Sigmoid colon (tissue), 7 donors: ENCODE data around the gene SECISBP2L. TPM values are rescaled to one million over a fixed set of nuclear protein-coding genes. Genes with fewer than 3 reads are reported as not detected.
A peak's percentile ranks its signal among the peaks of the same experiment; 100 is the strongest.

Source experiments
- DNase-seq: peaks from one replicate; pipeline ENCODE4 v3.0.0-alpha.2; 2019
- H3K27ac ChIP-seq, 4 donors: fragments of 200-600 bp; sonication (generic); one replicate each; pipeline ENCODE4 v1.5.1; 2016 to 2019; ENCODE audit warnings: mild to moderate bottlenecking in 1 of 4
- H3K27me3 ChIP-seq, 3 donors: fragments of 200-600 bp; sonication (generic); one replicate each; pipeline ENCODE4 v1.5.1; 2019; ENCODE audit warnings: mild to moderate bottlenecking in 1 of 3
- H3K36me3 ChIP-seq, 4 donors: fragments of 200-600 bp; sonication (generic); one replicate each; pipeline ENCODE4 v1.5.1; 2016 to 2019
- H3K4me1 ChIP-seq, 4 donors: fragments of 200-600 bp; sonication (generic); one replicate each; pipeline ENCODE4 v1.5.1; 2017 to 2019
- H3K4me3 ChIP-seq, 4 donors: fragments of 200-600 bp; sonication (generic); one replicate each; pipeline ENCODE4 v1.5.1; 2017 to 2019; ENCODE audit warnings: mild to moderate bottlenecking in 2 of 4, moderate library complexity in 1 of 4
- H3K9me3 ChIP-seq, 4 donors: fragments of 200-600 bp in 3 of 4; sonication (generic) in 3 of 4; one replicate each; pipeline versions ENCODE4 v1.5.1 to v1.6.1; 2013 to 2019
- EP300 ChIP-seq, 4 donors: sonication (generic); formaldehyde crosslinking; IDR thresholded peaks; one replicate each; pipeline ENCODE4 v1.6.1; 2017; ENCODE audit warnings: antibody characterized with exemption in 4 of 4
- POLR2A ChIP-seq, 2 donors: fragments of 450-650 bp; IDR thresholded peaks; one replicate each; pipeline ENCODE4 v1.6.1; 2016; ENCODE audit warnings: antibody characterized with exemption in 2 of 2, mild to moderate bottlenecking in 2 of 2, moderate library complexity in 2 of 2
- POLR2AphosphoS5 ChIP-seq, 4 donors: sonication (generic); formaldehyde crosslinking; IDR thresholded peaks; one replicate each; pipeline ENCODE4 v1.6.1; 2017; ENCODE audit warnings: antibody characterized with exemption in 4 of 4
- WGBS, 2 donors: extraction: QIAGEN DNeasy Blood & Tissue Kit; methylation state at CpG; one replicate each; pipeline ENCODE4 v1.1.7; 2013; 5-methylcytosine and 5-hydroxymethylcytosine counted together
- intact Hi-C: fragments of 100-400 bp; cut with DNase I; formaldehyde crosslinking; loops from one replicate; pipeline ENCODE4 v1.15.1; 2023
- polyA plus RNA-seq, 3 donors: library from polyadenylated mRNA; stranded (reverse); fragments of 200-250 nt; gene quantifications; one replicate each; pipeline ENCODE4 v1.2.3, GENCODE V29; 2013
- total RNA-seq, 4 donors: library from RNA; depleted of rRNA; stranded (reverse); fragments of >200 nt; gene quantifications; one replicate each; pipeline ENCODE4 v1.1.0, GENCODE V29; 2016
- TF ChIP-seq, protein P1 (sequence below), 4 experiments: fragments of 450-650 bp in 3 of 4; fragments of 200-600 bp in 1 of 4; IDR thresholded peaks; one replicate each; pipeline ENCODE4 v1.5.1; 2016 to 2019; ENCODE audit warnings: antibody characterized with exemption in 4 of 4, mild to moderate bottlenecking in 3 of 4, moderate library complexity in 2 of 4
- donor health status: healthy with polysubstance abuse.
- donor health status: Bipolar disorder and iron deficiency.
- donor health status: healthy.

SECISBP2L gene
- total and polyA plus RNA-seq, 7 donors, result 7.2 to 47.6 (median 34.1) TPM

DNA sequence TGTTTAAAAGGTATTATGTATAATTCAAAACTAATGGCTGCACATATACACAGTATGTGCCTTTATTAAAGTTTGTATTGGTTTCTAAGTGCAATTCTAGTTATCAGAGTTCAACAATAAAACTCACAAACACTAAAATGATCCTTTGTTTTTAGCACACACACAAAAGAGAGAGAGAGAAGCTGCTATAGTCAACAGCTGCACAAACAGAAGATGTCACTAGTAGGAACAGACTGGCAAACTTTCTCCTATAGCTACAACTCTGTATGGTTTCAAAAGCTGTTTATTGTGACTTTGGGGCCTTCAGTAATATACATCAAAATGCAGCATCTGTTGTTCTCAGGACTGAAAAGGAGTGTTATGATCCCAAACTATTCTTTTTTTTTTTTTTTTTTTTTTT is 6.1 kb downstream of the SECISBP2L start:
- TF ChIP-seq, protein P1, sequence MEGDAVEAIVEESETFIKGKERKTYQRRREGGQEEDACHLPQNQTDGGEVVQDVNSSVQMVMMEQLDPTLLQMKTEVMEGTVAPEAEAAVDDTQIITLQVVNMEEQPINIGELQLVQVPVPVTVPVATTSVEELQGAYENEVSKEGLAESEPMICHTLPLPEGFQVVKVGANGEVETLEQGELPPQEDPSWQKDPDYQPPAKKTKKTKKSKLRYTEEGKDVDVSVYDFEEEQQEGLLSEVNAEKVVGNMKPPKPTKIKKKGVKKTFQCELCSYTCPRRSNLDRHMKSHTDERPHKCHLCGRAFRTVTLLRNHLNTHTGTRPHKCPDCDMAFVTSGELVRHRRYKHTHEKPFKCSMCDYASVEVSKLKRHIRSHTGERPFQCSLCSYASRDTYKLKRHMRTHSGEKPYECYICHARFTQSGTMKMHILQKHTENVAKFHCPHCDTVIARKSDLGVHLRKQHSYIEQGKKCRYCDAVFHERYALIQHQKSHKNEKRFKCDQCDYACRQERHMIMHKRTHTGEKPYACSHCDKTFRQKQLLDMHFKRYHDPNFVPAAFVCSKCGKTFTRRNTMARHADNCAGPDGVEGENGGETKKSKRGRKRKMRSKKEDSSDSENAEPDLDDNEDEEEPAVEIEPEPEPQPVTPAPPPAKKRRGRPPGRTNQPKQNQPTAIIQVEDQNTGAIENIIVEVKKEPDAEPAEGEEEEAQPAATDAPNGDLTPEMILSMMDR (IDR thresholded peaks at IDR 0.05), result no peak
- no peak for TF ChIP-seq POLR2A (IDR thresholded peaks at IDR 0.05)
- TF ChIP-seq POLR2AphosphoS5 (IDR thresholded peaks at IDR 0.05), result no peak
- TF ChIP-seq EP300 (IDR thresholded peaks at IDR 0.05), result no peak
- Histone ChIP-seq H3K4me1 (peaks cover 0 to 90% (median 71%) of the 10 kb centered on the region in 4 donors), H3K4me3 (no peak overlapping the region), H3K36me3 (peaks cover 0 to 8% (median 0%) of the 10 kb centered on the region in 4 donors), H3K27me3 (no peaks in the 10 kb centered on the region), H3K27ac (no peak overlapping the region), H3K9me3 (no peaks in the 10 kb centered on the region)
- intact Hi-C loops, result loop anchor here (10.0 kb wide), 2 partner anchors 1105 to 1315 kb away; partner anchors contain the start of gene GABPB1
- no peak for DNase-seq

DNA sequence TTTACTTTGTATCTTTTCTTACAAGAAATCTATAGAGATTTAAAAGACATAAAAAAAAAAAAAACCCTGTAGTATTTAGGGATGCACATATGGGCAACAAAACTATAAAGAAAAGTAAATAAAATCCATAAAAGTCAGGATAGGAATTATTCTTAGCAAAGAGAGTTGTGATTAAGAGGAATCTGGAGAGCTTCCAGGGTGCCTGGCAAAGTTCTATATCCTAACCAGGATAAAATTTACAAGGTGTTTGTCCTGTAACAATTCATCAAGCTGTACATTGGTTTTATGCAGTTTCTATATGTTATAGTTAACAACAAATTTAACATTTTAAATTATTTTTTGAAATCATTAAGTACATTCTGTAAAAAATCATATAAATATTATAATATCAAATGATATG is 7.9 kb downstream of the SECISBP2L start:
- no peaks in the 10 kb centered on the region for H3K27me3 ChIP-seq
- H3K4me1 ChIP-seq, result peaks cover 0 to 73% (median 53%) of the 10 kb centered on the region in 4 donors
- H3K9me3 ChIP-seq, result no peaks in the 10 kb centered on the region
- peaks cover 0 to 13% (median 0%) of the 10 kb centered on the region in 4 donors for H3K36me3 ChIP-seq
- H3K27ac ChIP-seq, result peak overlapping the region in 1 of 4 donors; percentile 33
- no peak for DNase-seq
- no peak for TF ChIP-seq POLR2AphosphoS5 (IDR thresholded peaks at IDR 0.05)
- no peak for TF ChIP-seq POLR2A (IDR thresholded peaks at IDR 0.05)
- TF ChIP-seq EP300 (IDR thresholded peaks at IDR 0.05), result no peak
- H3K4me3 ChIP-seq, result no peak overlapping the region
- intact Hi-C loops, result no loop called here

DNA sequence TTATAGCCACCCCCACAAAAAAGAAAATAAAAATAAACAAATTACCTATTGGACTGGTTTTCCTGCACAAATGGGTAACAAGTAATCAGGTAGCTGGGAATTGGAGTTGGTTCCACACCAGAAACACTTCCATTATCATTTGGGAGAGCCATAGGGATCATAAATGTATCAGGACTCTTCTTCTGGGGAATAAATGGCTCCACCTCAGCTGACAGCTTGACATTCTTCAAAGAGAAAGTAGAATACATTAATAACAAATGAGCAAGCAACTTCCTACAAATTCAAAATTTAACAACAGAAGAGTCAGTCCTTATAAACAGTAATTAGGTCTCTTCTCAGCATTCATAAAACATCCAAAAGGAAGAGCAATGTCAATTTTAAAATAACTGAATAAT is 8.7 kb downstream of the SECISBP2L start:
- Histone ChIP-seq H3K36me3 (peaks cover 0 to 21% (median 0%) of the 10 kb centered on the region in 4 donors), H3K4me3 (no peak overlapping the region), H3K9me3 (no peaks in the 10 kb centered on the region), H3K4me1 (peaks cover 0 to 64% (median 46%) of the 10 kb centered on the region in 4 donors), H3K27ac (no peak overlapping the region), H3K27me3 (no peaks in the 10 kb centered on the region)
- intact Hi-C loops, result no loop called here
- TF ChIP-seq, protein P1 (IDR thresholded peaks at IDR 0.05), result no peak
- TF ChIP-seq EP300 (IDR thresholded peaks at IDR 0.05), result no peak
- TF ChIP-seq POLR2AphosphoS5 (IDR thresholded peaks at IDR 0.05), result no peak
- no peak for TF ChIP-seq POLR2A (IDR thresholded peaks at IDR 0.05)
- no peak for DNase-seq

DNA sequence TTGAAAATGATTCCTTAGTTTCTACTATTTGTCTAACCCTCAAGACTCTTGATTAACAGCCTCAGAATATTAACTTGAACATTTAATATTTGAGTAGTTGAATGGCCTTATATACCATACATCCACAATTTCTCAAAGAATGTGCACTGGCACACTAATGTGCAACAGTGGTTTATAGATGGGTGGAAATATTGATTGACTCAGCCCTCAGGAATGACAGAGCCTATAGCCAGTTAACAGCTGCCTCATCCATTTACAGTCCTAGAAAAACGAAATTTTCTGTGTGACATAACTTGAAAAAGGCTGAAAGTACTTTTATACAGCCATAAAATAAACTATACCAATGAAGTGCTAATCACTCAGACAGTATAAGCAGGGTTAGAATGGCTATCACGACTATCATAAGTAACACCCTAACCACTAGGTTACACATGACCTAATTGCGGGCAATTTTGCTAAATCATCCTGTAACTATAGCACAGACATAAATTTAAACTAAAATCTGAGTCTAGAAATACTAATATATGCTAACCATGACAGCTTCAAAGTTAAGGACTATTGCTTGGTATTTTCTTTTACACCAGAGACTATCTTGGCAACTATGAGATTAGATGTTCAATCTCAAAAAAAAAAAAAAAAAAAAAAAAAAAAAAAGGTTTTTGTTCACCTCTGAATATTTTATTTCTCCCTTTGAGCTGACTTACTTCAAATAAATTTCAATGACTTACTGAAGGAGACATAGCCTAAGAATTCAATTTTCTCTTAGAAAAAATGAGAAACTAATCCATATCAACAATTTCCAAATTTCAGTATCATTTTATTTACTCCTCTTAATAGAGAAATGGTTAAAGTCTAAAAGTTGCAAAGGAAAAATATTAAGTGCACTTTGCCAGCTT is 9.3 kb downstream of the SECISBP2L start:
- peaks cover 0 to 58% (median 40%) of the 10 kb centered on the region in 4 donors for H3K4me1 ChIP-seq
- WGBS, 2 donors, result 31 to 69% methylated on average over 3 of the region's 3 CpGs
- intact Hi-C loops, result no loop called here

DNA sequence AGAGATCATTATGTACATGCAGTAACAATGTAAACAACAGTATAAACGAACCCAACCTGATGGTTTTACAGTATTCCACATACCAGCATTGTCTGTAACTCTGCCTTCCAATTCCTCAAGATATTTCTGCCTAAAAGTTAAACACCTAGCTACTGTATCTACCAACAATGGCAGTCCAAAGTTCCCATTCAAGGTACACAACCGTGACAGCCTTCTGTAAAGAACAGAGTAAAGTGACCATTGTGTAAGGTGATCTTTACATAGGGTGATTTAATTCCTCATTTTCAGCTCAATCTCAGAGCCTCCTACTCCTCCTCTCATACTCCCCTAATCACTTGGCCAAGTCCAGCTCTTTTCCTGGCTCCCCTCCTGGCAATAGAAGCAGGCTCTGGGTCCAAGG is 10.4 kb downstream of the SECISBP2L start:
- DNase-seq, result no peak
- Histone ChIP-seq H3K9me3 (no peaks in the 10 kb centered on the region), H3K36me3 (peaks cover 0 to 23% (median 0%) of the 10 kb centered on the region in 4 donors), H3K27me3 (no peaks in the 10 kb centered on the region), H3K4me3 (no peak overlapping the region), H3K4me1 (peaks cover 0 to 49% (median 31%) of the 10 kb centered on the region in 4 donors), H3K27ac (no peak overlapping the region)
- 18 to 72% methylated on average over 2 of the region's 2 CpGs for WGBS, 2 donors
- TF ChIP-seq EP300 (IDR thresholded peaks at IDR 0.05) (no peak), POLR2AphosphoS5 (IDR thresholded peaks at IDR 0.05) (no peak), POLR2A (IDR thresholded peaks at IDR 0.05) (no peak)
- TF ChIP-seq, protein P1 (IDR thresholded peaks at IDR 0.05), result no peak
- intact Hi-C loops, result no loop called here

More for the DNA sequence above, 9.3 kb downstream of the SECISBP2L start:
- Histone ChIP-seq H3K4me3 (no peak overlapping the region), H3K27ac (no peak overlapping the region), H3K9me3 (no peaks in the 10 kb centered on the region), H3K27me3 (no peaks in the 10 kb centered on the region), H3K36me3 (peaks cover 0 to 23% (median 0%) of the 10 kb centered on the region in 4 donors)
- DNase-seq, result no peak
- TF ChIP-seq EP300 (IDR thresholded peaks at IDR 0.05) (no peak), POLR2A (IDR thresholded peaks at IDR 0.05) (no peak)
